Suprapubic skin (tissue), 4 donors: ENCODE results near the gene ERCC6.

ENCODE experiments used
- CTCF ChIP-seq, 2 donors: fragments of 200-600 bp in 1 of 2; fragments of 450-650 bp in 1 of 2; sonication (generic) in 1 of 2; IDR thresholded peaks; one replicate each; pipeline ENCODE4 v1.5.1; 2016 to 2019; ENCODE audit warnings: antibody characterized with exemption in 2 of 2, mild to moderate bottlenecking in 1 of 2, moderate library complexity in 1 of 2
- EP300 ChIP-seq: sonication (generic); formaldehyde crosslinking; IDR thresholded peaks from one replicate; pipeline ENCODE4 v1.6.1; 2017; ENCODE audit warnings: antibody characterized with exemption
- POLR2A ChIP-seq, 2 donors: fragments of 450-650 bp; IDR thresholded peaks; one replicate each; pipeline ENCODE4 v1.6.1; 2017; ENCODE audit warnings: antibody characterized with exemption in 2 of 2, mild to moderate bottlenecking in 2 of 2, moderate library complexity in 2 of 2
- POLR2AphosphoS5 ChIP-seq, 3 donors: sonication (generic); formaldehyde crosslinking; IDR thresholded peaks; one replicate each; pipeline ENCODE4 v1.6.1; 2017; ENCODE audit warnings: antibody characterized with exemption in 3 of 3

- TF ChIP-seq CTCF (IDR thresholded peaks at IDR 0.05) (no peak), EP300 (no peak), POLR2AphosphoS5 (IDR thresholded peaks at IDR 0.05) (no peak), POLR2A (IDR thresholded peaks at IDR 0.05) (no peak)
These were observed 52.9 kb downstream of the ERCC6 start for GRCh38 chr10:49486009-49486408.
